GM12872 (cell line): Measurements from ENCODE around the gene OXCT2.

Experiments used
- CTCF ChIP-seq: IDR thresholded peaks from 3 replicates; pipeline ENCODE4 v1.5.1; 2011; ENCODE audit warnings: low read depth, mild to moderate bottlenecking, low read length, moderate library complexity; ENCODE audit not compliant: insufficient read depth

Gene OXCT2

DNA sequence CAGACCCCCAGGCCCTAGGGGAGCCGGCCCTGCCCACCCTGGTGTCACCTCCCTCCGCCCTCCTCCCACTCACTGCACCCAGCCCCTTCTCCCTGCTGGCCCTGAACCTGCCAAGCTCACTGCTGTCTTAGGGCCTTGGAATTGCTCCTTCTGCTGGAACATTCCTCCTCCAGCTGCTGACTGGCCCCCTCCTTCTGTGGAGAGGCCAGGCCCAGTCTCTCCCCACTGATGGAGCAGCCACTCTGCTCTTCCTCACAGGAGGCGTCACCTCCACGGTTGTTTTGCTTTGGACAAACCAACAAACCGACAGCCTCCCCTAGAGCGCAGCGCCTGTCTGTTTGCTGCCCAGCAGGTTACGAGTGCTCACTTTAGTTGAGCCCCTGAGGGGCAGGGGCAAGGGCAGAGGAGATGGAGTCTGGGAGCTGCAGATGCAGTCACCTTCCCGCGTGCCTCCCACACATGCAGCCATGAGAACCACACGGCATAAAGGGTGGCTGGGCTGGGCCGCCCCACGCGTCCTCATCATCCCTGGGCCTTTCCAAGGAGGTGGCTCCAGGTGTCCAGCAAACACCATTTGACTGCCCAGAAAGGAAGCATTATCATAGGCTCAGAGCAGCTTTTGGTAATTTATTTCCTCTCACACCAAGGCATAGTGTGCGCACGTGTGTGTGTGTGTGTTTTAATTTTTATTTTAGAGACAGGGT is 9.4 kb downstream of the OXCT2 start:
- no peak for TF ChIP-seq CTCF

GRCh38 chr1:39761016-39761415 is 10.1 kb downstream of the OXCT2 start:
- no peak for TF ChIP-seq CTCF

DNA sequence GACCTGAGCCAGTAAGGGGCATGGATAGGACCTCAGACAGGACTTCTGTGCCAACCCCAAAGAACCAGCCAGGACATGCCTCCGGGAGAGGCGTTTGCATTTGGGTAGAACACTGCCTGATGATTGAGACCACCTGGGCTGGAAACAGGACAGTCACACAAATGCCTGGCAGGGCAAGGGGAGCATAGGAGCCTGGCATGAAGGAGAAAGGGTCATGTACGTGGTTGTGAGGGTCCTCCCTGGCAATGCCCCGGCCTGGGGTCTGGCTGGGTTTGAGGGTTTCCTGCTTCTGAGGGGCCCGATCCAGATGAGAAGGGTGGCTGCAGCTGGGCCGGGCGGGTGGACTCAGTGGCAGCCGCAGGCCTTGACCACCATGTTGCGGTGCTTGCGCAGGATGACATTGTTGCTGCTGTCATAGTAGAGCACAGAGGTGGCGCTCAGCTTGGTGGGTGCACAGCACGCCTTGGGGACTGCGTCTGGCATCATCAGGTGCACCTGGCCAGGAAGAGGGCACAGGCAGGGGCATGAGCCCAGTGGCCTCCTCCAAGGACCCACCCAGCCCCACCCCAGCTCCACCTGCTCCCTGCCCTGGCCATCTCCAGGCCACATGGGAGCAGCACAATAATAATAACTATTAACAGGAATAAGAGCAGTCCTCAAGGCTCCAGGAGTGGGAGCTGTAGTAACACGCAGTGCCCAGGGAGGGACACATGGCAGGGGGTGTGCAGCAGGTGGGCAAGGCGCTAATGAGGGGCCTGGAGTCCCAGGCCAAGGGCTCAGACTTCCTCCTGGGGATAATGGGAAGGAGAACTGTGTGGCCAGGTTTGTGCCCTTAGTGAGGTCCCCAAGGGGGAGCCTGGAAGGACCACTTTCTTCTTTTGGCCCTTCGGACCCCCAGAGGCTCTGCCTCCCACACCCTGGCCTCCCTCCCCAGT is 10.8 kb downstream of the OXCT2 start:
- TF ChIP-seq CTCF: no peak

- no peak for TF ChIP-seq CTCF
Observed at GRCh38 chr1:39759436-39759726, 11.8 kb downstream of the OXCT2 start.

GRCh38 chr1:39758556-39759435 is 12.4 kb downstream of the OXCT2 start:
- TF ChIP-seq CTCF: no peak

GRCh38 chr1:39757501-39757900 is 13.6 kb downstream of the OXCT2 start:
- no peak for TF ChIP-seq CTCF

- TF ChIP-seq CTCF: no peak
Observed at GRCh38 chr1:39755965-39756659, 15.0 kb downstream of the OXCT2 start.
